Activated CD8-positive, alpha-beta T cell treated with anti-CD3 and anti-CD28 coated beads, Interleukin-2, amount 10 ng/mL, durations not matched to agents 7 days and 5 days (primary cell): ENCODE measurements around the gene LRMDA. TPM values are rescaled to one million over a fixed set of nuclear protein-coding genes. Genes with fewer than 3 reads are reported as not detected.

Source experiments
- ATAC-seq: fragments of 150-1000 bp; cut with Tn5 transposase; one replicate; pipeline ENCODE4 v1.10.0; 2021; ENCODE audit warnings: moderate library complexity
- CTCF ChIA-PET: fragments of 350-600 bp; sonication (Branson Sonifier 250); formaldehyde crosslinking; loops from one replicate; lab custom pipeline; 2021; ENCODE audit warnings: antibody characterized with exemption; lab: Charles Lee
- POLR2A ChIA-PET: fragments of 350-600 bp; sonication (Branson Sonifier 250); formaldehyde crosslinking; loops from one replicate; lab custom pipeline; 2021; ENCODE audit warnings: antibody characterized with exemption; lab: Charles Lee
- DNase-seq: peaks from one replicate; pipeline ENCODE4 v3.0.0-alpha.2; 2020
- H3K27ac Mint-ChIP-seq: one replicate; pipeline ENCODE4 v1.8.0; 2021; ENCODE audit warnings: mild to moderate bottlenecking, mixed read lengths
- H3K27me3 Mint-ChIP-seq: one replicate; pipeline ENCODE4 v1.8.0; 2021; ENCODE audit warnings: low read depth, mixed read lengths
- H3K36me3 Mint-ChIP-seq: one replicate; pipeline ENCODE4 v1.8.0; 2021; ENCODE audit warnings: low read depth, mixed read lengths
- H3K4me1 Mint-ChIP-seq: one replicate; pipeline ENCODE4 v1.8.0; 2021; ENCODE audit warnings: low read depth, mixed read lengths
- H3K4me3 Mint-ChIP-seq: one replicate; pipeline ENCODE4 v1.8.0; 2021; ENCODE audit warnings: mild to moderate bottlenecking, mixed read lengths
- H3K9me3 Mint-ChIP-seq: one replicate; pipeline ENCODE4 v1.8.0; 2022; ENCODE audit warnings: mixed read lengths; ENCODE audit not compliant: insufficient read depth
- total RNA-seq, 2 experiments: library from RNA; stranded (reverse); gene quantifications; one replicate each; pipeline ENCODE4 v1.2.3, GENCODE V29; 2021

Gene LRMDA
- total RNA-seq, 2 experiments from 2014 or later: not detected

GRCh38 chr10:75950997-75951589 lies 519.7 kb downstream of the LRMDA start:
- H3K4me1 Mint-ChIP-seq: no peaks in the 10 kb centered on the region
- H3K27ac Mint-ChIP-seq: no peak overlapping the region
- ChIA-PET POLR2A (no interaction called here), CTCF (no interaction called here)
- H3K36me3 Mint-ChIP-seq: no peaks in the 10 kb centered on the region
- no peaks in the 10 kb centered on the region for H3K27me3 Mint-ChIP-seq
- ATAC-seq: no peak
- no peak overlapping the region for H3K4me3 Mint-ChIP-seq
- no peaks in the 10 kb centered on the region for H3K9me3 Mint-ChIP-seq
- DNase-seq: no peak

GRCh38 chr10:75951627-75952026 lies 520.2 kb downstream of the LRMDA start:
- H3K27ac Mint-ChIP-seq: no peak overlapping the region
- H3K36me3 Mint-ChIP-seq: no peaks in the 10 kb centered on the region
- CTCF ChIA-PET: no interaction called here
- no peaks in the 10 kb centered on the region for H3K27me3 Mint-ChIP-seq
- ATAC-seq (no peak), DNase-seq (no peak)
- POLR2A ChIA-PET: no interaction called here
- no peaks in the 10 kb centered on the region for H3K9me3 Mint-ChIP-seq
- no peaks in the 10 kb centered on the region for H3K4me1 Mint-ChIP-seq
- H3K4me3 Mint-ChIP-seq: no peak overlapping the region

- no peaks in the 10 kb centered on the region for H3K9me3 Mint-ChIP-seq
- no peaks in the 10 kb centered on the region for H3K27me3 Mint-ChIP-seq
- H3K36me3 Mint-ChIP-seq: no peaks in the 10 kb centered on the region
- no peak for DNase-seq
- H3K4me1 Mint-ChIP-seq: no peaks in the 10 kb centered on the region
- ChIA-PET POLR2A (no interaction called here), CTCF (no interaction called here)
- no peak for ATAC-seq
- no peak overlapping the region for H3K27ac Mint-ChIP-seq
- H3K4me3 Mint-ChIP-seq: no peak overlapping the region
Measured at GRCh38 chr10:75952093-75952492, 520.7 kb downstream of the LRMDA start.

- Mint-ChIP-seq H3K36me3 (no peaks in the 10 kb centered on the region), H3K4me3 (no peak overlapping the region), H3K9me3 (no peaks in the 10 kb centered on the region), H3K4me1 (no peaks in the 10 kb centered on the region), H3K27me3 (no peaks in the 10 kb centered on the region), H3K27ac (no peak overlapping the region)
- DNase-seq (no peak), ATAC-seq (no peak)
- CTCF ChIA-PET: no interaction called here
- POLR2A ChIA-PET: no interaction called here
Measured at GRCh38 chr10:75954486-75954885, 523.1 kb downstream of the LRMDA start.

GRCh38 chr10:75955973-75956502 lies 524.6 kb downstream of the LRMDA start:
- ATAC-seq: no peak
- POLR2A ChIA-PET: no interaction called here

GRCh38 chr10:75956624-75957023 lies 525.2 kb downstream of the LRMDA start:
- Mint-ChIP-seq H3K9me3 (no peaks in the 10 kb centered on the region), H3K27ac (no peak overlapping the region), H3K27me3 (no peaks in the 10 kb centered on the region), H3K36me3 (no peaks in the 10 kb centered on the region), H3K4me3 (no peak overlapping the region), H3K4me1 (no peaks in the 10 kb centered on the region)
- DNase-seq: no peak
- ChIA-PET CTCF (no interaction called here), POLR2A (no interaction called here)
- no peak for ATAC-seq

More at GRCh38 chr10:75955973-75956502, 524.6 kb downstream of the LRMDA start:
- no peaks in the 10 kb centered on the region for H3K27me3 Mint-ChIP-seq
- CTCF ChIA-PET: no interaction called here
- no peaks in the 10 kb centered on the region for H3K9me3 Mint-ChIP-seq
- no peaks in the 10 kb centered on the region for H3K36me3 Mint-ChIP-seq
- no peak overlapping the region for H3K27ac Mint-ChIP-seq
- H3K4me1 Mint-ChIP-seq: no peaks in the 10 kb centered on the region
- no peak overlapping the region for H3K4me3 Mint-ChIP-seq
- DNase-seq: no peak

- CTCF ChIA-PET: no interaction called here
- no peak for ATAC-seq
Measured at GRCh38 chr10:75957314-75958120, 526.1 kb downstream of the LRMDA start.

GRCh38 chr10:75959209-75959608 lies 527.8 kb downstream of the LRMDA start:
- H3K4me3 Mint-ChIP-seq: no peak overlapping the region
- no peaks in the 10 kb centered on the region for H3K9me3 Mint-ChIP-seq
- H3K27me3 Mint-ChIP-seq: no peaks in the 10 kb centered on the region
- H3K27ac Mint-ChIP-seq: no peak overlapping the region
- POLR2A ChIA-PET: no interaction called here
- CTCF ChIA-PET: no interaction called here
- ATAC-seq: no peak
- H3K4me1 Mint-ChIP-seq: no peaks in the 10 kb centered on the region
- no peak for DNase-seq
- H3K36me3 Mint-ChIP-seq: no peaks in the 10 kb centered on the region

More at GRCh38 chr10:75957314-75958120, 526.1 kb downstream of the LRMDA start:
- no peak overlapping the region for H3K27ac Mint-ChIP-seq
- H3K4me3 Mint-ChIP-seq: no peak overlapping the region
- DNase-seq: no peak
- no peaks in the 10 kb centered on the region for H3K27me3 Mint-ChIP-seq
- H3K36me3 Mint-ChIP-seq: no peaks in the 10 kb centered on the region
- H3K9me3 Mint-ChIP-seq: no peaks in the 10 kb centered on the region
- no peaks in the 10 kb centered on the region for H3K4me1 Mint-ChIP-seq
- POLR2A ChIA-PET: no interaction called here

GRCh38 chr10:75959912-75960311 lies 528.5 kb downstream of the LRMDA start:
- no peaks in the 10 kb centered on the region for H3K4me1 Mint-ChIP-seq
- H3K36me3 Mint-ChIP-seq: no peaks in the 10 kb centered on the region
- no peaks in the 10 kb centered on the region for H3K9me3 Mint-ChIP-seq
- H3K4me3 Mint-ChIP-seq: no peak overlapping the region
- CTCF ChIA-PET: no interaction called here
- ATAC-seq (no peak), DNase-seq (no peak)
- POLR2A ChIA-PET: no interaction called here
- H3K27me3 Mint-ChIP-seq: no peaks in the 10 kb centered on the region
- H3K27ac Mint-ChIP-seq: no peak overlapping the region

GRCh38 chr10:75962395-75963061 lies 531.1 kb downstream of the LRMDA start:
- ChIA-PET POLR2A (no interaction called here), CTCF (no interaction called here)
- no peaks in the 10 kb centered on the region for H3K36me3 Mint-ChIP-seq
- H3K27me3 Mint-ChIP-seq: no peaks in the 10 kb centered on the region
- no peak for DNase-seq
- no peak for ATAC-seq
- H3K27ac Mint-ChIP-seq: no peak overlapping the region
- H3K4me1 Mint-ChIP-seq: no peaks in the 10 kb centered on the region
- no peak overlapping the region for H3K4me3 Mint-ChIP-seq
- H3K9me3 Mint-ChIP-seq: no peaks in the 10 kb centered on the region

- Mint-ChIP-seq H3K4me3 (no peak overlapping the region), H3K4me1 (no peaks in the 10 kb centered on the region), H3K36me3 (no peaks in the 10 kb centered on the region), H3K27ac (no peak overlapping the region), H3K9me3 (no peaks in the 10 kb centered on the region), H3K27me3 (no peaks in the 10 kb centered on the region)
- DNase-seq (no peak), ATAC-seq (no peak)
- POLR2A ChIA-PET: no interaction called here
- CTCF ChIA-PET: no interaction called here
Measured at GRCh38 chr10:75967491-75967890, 536.1 kb downstream of the LRMDA start.

- ATAC-seq: no peak
- ChIA-PET POLR2A (no interaction called here), CTCF (no interaction called here)
- Mint-ChIP-seq H3K9me3 (no peaks in the 10 kb centered on the region), H3K27ac (no peak overlapping the region), H3K4me3 (no peak overlapping the region), H3K4me1 (no peaks in the 10 kb centered on the region), H3K36me3 (no peaks in the 10 kb centered on the region), H3K27me3 (no peaks in the 10 kb centered on the region)
- no peak for DNase-seq
Measured at GRCh38 chr10:75969031-75969430, 537.6 kb downstream of the LRMDA start.
